Fibroblast of skin of right biceps (primary cell): ENCODE data around the gene HOXA13.

ENCODE experiments used
- DNase-seq: peaks from one replicate; pipeline ENCODE4 v3.0.0-alpha.2; 2013

The HOXA13 gene

DNA sequence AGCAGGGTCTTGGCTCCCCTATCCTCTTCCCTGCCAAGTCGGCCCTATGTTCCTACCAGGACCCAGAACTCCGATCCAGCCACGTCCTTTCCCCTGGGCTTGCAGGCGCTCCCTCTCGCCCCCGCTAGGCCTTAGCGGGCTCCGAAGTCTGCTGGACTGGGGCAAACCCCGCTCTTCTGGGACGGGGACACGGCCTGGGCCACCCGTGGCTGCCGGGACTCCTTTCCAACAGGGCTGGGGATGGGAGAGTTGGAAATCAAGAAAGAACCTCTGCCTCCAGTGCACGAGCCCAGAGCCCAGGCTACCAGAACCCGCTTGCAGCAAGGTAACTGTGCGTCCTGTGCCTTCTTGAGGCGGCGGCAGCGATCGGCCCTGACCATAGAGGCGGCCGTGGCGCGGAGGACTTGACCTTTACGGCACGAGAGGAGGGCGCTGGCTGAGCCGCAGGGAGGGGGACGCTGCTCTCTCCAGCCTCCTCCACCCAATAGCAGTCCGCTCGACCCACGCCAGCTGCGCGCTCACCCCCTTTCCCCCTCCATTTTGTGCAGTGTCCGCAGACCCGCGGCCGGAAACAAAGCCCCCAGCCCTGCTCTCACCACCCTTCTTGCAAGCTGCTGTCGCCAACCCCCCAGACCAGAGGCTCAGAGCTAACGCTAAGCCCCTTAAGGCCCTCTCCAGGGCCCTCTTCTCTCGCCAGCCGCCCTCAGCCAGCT is 7.9 kb downstream of the HOXA13 start:
- no peak for DNase-seq

DNA sequence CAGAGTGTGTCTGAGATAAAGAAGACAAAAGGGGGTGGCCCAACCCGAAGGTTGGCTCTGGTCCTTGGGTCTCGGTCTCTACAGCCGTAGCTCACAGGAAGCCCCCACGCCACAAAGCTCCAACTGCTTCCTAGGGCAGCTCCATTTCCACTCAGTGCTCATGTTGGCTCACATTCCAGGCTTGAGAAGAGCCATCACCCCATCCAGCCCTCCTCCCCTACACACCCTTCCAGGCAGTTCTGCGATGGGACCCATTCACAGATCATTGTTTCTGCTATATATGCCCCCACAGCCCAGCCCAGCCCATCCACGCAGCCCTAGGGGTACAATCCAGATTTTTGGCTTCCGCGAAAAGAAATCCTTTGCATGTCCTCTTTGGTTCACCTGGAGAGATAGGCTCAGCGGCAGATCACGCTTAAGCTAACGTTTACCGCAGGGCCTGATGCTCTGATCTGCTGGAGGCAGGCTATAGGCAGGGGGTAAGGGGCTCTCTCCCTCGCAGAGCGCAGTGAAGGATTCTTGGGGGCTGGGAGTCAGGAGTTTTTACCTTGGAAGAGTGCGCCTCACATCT is 8.6 kb downstream of the HOXA13 start:
- DNase-seq: no peak

GRCh38 chr7:27189997-27190748 is 9.7 kb downstream of the HOXA13 start:
- DNase-seq: no peak

- no peak for DNase-seq
These were observed 10.4 kb downstream of the HOXA13 start for GRCh38 chr7:27189295-27189996.

DNA sequence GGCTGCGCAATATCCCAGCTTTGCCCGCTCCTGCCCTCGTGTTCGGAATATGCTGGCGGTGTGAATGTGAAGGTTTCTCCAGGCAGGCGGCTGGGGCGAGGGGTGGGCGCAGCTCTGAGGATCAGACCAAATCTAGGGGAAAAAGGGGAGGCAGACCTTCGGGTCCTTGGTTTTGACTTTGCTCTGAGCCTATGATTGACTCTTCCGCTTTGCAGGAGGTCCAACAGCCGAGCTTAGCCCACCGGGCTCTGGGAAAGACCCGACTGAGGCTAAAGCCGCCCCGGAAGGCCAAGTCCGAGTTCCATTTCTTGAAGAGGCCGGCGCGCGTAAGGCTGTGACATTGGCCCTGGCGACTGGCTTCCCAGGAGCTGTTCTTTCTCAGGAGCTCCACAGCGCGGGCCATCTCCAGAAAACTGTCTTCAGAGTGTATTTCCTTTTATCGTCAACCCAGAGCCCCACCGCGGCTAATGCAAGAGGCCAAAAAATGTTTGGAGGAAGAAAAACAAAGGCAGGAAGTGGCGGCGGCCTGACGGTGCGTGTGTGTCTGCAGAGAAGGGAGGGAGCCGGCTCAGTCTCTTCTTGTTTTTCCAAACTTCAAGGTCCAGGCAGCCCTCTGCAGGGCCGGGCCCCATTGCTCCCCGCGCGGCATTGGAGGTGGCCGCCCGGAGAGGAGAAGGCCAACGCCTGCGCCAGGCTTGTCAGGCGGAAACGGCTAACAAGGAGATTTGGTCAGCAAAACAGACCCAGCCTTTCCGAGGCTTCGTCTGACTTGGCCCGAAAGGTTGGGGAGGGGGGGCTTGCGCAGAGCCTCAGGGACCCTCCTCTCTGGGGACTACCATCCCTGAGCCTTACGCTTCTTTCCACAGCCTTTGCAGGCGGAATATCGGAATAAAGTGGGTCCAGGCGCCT is 11.3 kb downstream of the HOXA13 start:
- peak; percentile 38 for DNase-seq

- DNase-seq: no peak
These were observed 12.2 kb downstream of the HOXA13 start for GRCh38 chr7:27187475-27188385.

DNA sequence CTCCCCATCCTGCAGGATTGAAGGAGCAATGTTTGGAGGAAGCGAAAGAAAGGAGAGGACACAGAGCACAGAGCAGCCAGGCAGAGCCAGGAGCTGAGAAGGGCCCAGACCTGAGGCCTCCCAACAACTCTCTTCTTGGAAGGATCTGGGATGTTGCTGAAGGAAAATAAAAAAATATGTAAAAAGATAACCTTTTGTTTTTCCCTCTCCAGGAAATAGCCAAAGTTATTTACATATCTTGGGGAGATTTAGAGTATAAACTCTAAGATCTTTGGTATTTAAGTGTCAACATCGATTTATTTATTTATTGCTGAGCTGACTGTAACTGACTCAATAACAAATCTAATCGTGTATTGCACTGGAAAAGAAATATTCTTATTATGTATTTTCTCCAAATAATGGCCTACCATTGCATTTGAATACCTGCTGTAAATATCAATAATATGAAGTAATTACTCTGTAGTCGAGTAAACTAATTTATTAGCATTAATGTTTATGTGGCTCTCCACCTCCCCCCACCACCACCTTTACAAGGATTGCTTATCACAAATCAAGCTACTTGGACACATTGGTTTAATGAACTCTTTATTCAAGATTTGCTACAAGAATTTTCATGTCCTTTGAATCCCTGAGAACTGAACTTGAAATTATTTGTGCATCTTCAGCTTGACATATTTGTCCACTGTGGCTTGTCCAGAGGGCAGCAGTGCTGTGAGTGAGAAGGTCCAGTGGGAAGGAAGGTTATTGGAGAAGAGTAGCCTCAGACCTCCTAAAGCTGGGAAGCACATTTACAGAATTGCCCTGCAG is 13.0 kb downstream of the HOXA13 start:
- no peak for DNase-seq

GRCh38 chr7:27185854-27186667 is 13.8 kb downstream of the HOXA13 start:
- DNase-seq: no peak

DNA sequence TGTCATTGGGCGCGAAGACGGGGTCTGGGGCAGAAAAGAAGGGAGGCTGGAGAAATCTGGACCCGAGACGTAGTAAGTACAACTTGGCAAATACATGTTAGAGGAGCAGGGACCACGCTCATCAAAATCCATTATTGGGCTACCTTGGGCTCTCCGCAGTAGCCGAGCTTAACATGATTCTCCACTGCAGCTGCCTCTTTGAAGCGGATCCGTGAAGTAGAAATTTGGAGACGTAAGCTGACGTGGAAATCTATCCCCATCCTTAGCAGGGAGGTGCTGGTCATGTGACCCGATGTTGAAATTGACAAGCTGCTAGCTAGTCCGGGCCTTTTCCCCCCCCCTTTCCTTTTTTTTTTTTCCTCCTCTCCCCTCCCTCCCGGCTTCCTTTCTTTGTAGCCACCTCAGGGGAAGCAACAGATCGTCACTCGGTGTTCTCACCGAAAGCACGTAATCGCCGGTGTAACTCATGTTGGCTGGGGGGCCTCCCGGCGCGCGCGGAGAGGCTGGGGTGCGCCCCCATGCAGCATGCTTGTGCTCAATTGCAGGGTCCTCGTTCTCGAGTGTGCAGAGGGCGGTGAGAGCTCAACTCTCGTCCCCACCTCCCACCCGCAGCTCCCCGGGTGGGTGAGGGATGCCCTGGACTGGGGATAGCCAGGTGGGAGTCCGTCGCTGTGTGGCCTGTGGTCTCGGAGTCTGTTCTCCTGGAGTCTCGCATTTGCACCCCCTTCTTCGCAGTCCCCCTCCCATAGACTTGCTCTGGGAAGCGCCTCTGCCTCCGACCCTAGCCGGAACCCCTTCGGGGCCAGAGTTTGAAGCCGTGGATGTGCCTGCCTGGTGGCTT is 14.7 kb downstream of the HOXA13 start, which contains the start of gene HOXA11:
Gene HOXA11 (minus strand): TSS at position 220 of the 841 bp plus-strand sequence. CDS start 88 bp downstream, at position 132.
- DNase-seq: peak; percentile 79

DNA sequence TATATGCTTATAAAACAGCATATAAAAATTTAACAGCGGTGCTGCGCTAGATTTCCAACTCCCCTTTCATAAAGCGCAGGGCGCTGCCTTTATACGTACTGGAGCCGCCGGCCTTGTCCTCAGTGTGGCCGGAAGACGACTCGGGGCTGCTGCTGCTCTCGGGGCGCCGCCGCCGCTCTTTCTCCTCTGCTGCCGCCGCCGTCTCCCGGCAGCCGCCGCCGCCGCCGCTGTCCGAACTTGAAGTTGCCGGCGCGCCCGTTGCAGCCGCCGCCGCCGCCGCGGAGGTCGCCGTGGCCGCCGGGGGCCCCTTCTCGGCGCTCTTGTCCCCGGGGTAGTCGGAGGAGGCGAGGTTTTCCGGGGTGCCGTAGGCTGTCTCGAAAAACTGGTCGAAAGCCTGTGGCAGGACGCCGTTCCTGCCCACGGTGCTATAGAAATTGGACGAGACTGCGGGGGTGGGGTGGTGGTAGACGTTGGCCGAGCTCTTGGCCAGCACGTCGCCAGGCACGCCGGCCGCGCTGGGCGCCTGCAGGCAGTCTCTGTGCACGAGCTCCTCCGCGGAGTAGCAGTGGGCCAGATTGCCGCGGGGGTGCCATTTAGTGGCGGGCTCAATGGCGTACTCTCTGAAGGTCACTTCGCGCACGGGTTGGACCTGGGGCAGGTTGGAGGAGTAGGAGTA is 15.4 kb downstream of the HOXA13 start:
- DNase-seq: peak; percentile 58

GRCh38 chr7:27183682-27184336 is 16.1 kb downstream of the HOXA13 start:
- DNase-seq: peak; percentile 51

- DNase-seq: no peak
These were observed 16.8 kb downstream of the HOXA13 start for GRCh38 chr7:27182861-27183681.

- DNase-seq: no peak
These were observed 17.5 kb downstream of the HOXA13 start for GRCh38 chr7:27182285-27182841.

DNA sequence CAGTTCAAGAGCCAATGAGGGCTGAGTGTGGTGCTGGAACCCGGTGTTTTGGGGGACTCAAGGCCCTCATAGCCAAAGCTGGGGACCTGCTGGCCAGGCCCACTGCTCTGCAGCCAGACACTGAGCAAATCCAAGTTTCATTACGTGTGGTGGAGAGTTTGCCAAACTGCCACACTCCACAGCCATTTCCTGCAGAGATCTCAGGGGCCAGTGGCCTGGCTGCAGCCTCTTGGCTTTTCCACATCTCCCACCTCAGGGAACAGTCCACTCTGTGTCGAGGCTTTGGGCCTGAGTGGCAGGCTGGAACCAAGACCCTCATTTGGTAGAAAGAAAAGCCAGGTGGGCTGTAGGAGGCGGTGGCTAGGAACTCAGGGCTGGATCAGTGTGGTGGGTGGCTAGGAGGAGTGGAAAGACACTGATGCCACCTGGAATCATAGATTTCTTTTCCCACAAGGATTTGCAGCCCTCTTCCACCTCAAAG is 18.1 kb downstream of the HOXA13 start:
- DNase-seq: no peak
